ENCODE results near the gene DHX36.

DNA sequence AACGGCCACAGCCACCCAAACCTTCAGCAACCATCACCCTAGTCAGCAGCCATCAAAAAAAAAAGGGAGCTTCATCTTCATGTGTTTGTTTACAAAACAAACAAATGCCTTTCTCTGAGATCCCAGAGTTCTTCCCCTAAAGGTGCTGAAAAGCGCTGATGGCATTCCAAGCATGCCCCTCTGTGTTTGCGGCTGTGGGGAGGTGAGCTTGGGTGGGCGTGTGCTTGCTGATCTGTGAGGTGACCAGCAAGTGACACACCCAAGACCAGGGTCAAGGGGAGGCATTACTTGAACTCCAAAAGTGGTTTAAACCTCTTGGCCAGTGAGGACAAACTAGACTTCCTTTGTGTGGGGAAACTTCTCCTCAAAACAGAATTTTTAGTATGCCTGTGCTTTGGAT, 81.5 kb downstream of the DHX36 start:
- TF ChIP-seq, protein P1, sequence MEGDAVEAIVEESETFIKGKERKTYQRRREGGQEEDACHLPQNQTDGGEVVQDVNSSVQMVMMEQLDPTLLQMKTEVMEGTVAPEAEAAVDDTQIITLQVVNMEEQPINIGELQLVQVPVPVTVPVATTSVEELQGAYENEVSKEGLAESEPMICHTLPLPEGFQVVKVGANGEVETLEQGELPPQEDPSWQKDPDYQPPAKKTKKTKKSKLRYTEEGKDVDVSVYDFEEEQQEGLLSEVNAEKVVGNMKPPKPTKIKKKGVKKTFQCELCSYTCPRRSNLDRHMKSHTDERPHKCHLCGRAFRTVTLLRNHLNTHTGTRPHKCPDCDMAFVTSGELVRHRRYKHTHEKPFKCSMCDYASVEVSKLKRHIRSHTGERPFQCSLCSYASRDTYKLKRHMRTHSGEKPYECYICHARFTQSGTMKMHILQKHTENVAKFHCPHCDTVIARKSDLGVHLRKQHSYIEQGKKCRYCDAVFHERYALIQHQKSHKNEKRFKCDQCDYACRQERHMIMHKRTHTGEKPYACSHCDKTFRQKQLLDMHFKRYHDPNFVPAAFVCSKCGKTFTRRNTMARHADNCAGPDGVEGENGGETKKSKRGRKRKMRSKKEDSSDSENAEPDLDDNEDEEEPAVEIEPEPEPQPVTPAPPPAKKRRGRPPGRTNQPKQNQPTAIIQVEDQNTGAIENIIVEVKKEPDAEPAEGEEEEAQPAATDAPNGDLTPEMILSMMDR (IDR thresholded peaks at IDR 0.05), result no peak
- TF ChIP-seq POLR2A (IDR thresholded peaks at IDR 0.05), result no peak

All from adrenal gland (tissue), 5 donors.